Loucy (cell line): ENCODE measurements around the gene EFL1.

ENCODE experiments used
- EZH2phosphoT487 ChIP-seq: fragments of 200-600 bp; IDR thresholded peaks from 2 replicates; pipeline ENCODE4 v1.6.1; 2018; ENCODE audit warnings: antibody characterized with exemption, mild to moderate bottlenecking, moderate library complexity, borderline replicate concordance
- TF ChIP-seq, protein P1 (sequence below): fragments of 200-600 bp; sonication (generic); conservative IDR thresholded peaks from 2 replicates; pipeline ENCODE4 v1.5.1; 2014; ENCODE audit warnings: mild to moderate bottlenecking, antibody characterized with exemption, low read length

DNA sequence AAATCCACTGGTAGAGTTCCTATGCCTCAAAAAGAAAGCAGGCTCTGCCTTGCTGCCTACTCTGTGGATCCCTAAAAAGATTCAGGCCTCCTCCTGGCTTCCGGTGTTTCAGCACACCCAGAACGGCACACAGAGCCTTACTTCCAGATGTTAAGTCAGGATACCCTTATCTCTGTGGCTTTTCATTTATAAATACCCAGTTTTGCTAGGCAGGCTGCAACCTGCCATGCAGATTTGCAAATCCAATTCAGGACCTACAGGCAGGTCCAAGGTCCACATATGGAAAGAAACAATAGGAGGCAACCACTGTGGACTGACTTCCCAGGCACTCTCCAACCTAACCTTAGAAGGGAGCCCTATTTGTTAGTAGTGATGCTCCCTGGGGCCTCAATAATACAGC, 30.7 kb downstream of the EFL1 start:
- TF ChIP-seq, protein P1, sequence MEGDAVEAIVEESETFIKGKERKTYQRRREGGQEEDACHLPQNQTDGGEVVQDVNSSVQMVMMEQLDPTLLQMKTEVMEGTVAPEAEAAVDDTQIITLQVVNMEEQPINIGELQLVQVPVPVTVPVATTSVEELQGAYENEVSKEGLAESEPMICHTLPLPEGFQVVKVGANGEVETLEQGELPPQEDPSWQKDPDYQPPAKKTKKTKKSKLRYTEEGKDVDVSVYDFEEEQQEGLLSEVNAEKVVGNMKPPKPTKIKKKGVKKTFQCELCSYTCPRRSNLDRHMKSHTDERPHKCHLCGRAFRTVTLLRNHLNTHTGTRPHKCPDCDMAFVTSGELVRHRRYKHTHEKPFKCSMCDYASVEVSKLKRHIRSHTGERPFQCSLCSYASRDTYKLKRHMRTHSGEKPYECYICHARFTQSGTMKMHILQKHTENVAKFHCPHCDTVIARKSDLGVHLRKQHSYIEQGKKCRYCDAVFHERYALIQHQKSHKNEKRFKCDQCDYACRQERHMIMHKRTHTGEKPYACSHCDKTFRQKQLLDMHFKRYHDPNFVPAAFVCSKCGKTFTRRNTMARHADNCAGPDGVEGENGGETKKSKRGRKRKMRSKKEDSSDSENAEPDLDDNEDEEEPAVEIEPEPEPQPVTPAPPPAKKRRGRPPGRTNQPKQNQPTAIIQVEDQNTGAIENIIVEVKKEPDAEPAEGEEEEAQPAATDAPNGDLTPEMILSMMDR = no peak
- TF ChIP-seq EZH2phosphoT487 = no peak
